GM20000 (cell line): ENCODE data around the gene IDH3G.
"Not testable (repeated sequence)": the region's sequence is repeated elsewhere in the genome, so short reads cannot be mapped to it uniquely, and the experiment has no call there.

Experiments used
- DNase-seq: peaks from one replicate; pipeline ENCODE4 v3.0.0; 2012; ENCODE audit warnings: low spot score
- CTCF ChIP-seq: IDR thresholded peaks from 2 replicates; pipeline ENCODE4 v1.5.1; 2012; ENCODE audit warnings: mild to moderate bottlenecking, control low read depth; ENCODE audit errors: extremely low read depth, missing control alignments

Gene IDH3G

GRCh38 chrX:153762626-153763173 lies 31.5 kb downstream of the IDH3G start:
- DNase-seq: no peak
- TF ChIP-seq CTCF: no peak

- DNase-seq: no peak
- TF ChIP-seq CTCF: no peak
Observed at GRCh38 chrX:153761863-153762262, 32.3 kb downstream of the IDH3G start.

- no peak for DNase-seq
- no peak for TF ChIP-seq CTCF
Observed at GRCh38 chrX:153755136-153755535, 39.0 kb downstream of the IDH3G start.

GRCh38 chrX:153750127-153750774 lies 43.9 kb downstream of the IDH3G start:
- no peak for DNase-seq
- TF ChIP-seq CTCF: no peak

- not testable (repeated sequence) for DNase-seq
Observed at GRCh38 chrX:153749017-153749416, 45.2 kb downstream of the IDH3G start.

- DNase-seq: not testable (repeated sequence)
Observed at GRCh38 chrX:153746991-153747390, 47.2 kb downstream of the IDH3G start.

GRCh38 chrX:153746359-153746758 lies 47.8 kb downstream of the IDH3G start:
- no peak for DNase-seq
- no peak for TF ChIP-seq CTCF

- not testable (repeated sequence) for DNase-seq
Observed at GRCh38 chrX:153745067-153745433, 49.1 kb downstream of the IDH3G start.

- DNase-seq: no peak
- no peak for TF ChIP-seq CTCF
Observed at GRCh38 chrX:153744210-153745066, 49.7 kb downstream of the IDH3G start.

- DNase-seq: not testable (repeated sequence)
Observed at GRCh38 chrX:153743468-153744209, 50.5 kb downstream of the IDH3G start.

GRCh38 chrX:153742796-153743467 lies 51.2 kb downstream of the IDH3G start:
- not testable (repeated sequence) for DNase-seq
